Common myeloid progenitor, CD34-positive (primary cell): ENCODE measurements around the gene FPGS. TPM values are rescaled to one million over a fixed set of nuclear protein-coding genes. Genes with fewer than 3 reads are reported as not detected.
A peak's percentile ranks its signal among the peaks of the same experiment; 100 is the strongest.

ENCODE experiments used
- CTCF ChIA-PET: fragments of 350-600 bp; sonication (Branson Sonifier 250); formaldehyde crosslinking; loops from one replicate; lab custom pipeline; 2021; ENCODE audit warnings: antibody characterized with exemption; lab: Charles Lee
- POLR2A ChIA-PET: fragments of 350-600 bp; sonication (Branson Sonifier 250); formaldehyde crosslinking; loops from one replicate; lab custom pipeline; 2021; ENCODE audit warnings: antibody characterized with exemption; lab: Charles Lee
- DNase-seq, 3 donors: peaks; one replicate each; pipeline versions ENCODE4 v3.0.0 to v3.0.0-alpha.2; 2013
- H3K27ac ChIP-seq, 2 experiments: 1 replicate in 1 of 2; 2 replicates in 1 of 2; pipeline ENCODE4 v1.7.0; 2013; ENCODE audit warnings: inconsistent platforms in 2 of 2, low read length in 2 of 2, mild to moderate bottlenecking in 2 of 2, low read depth in 1 of 2, moderate library complexity in 1 of 2; ENCODE audit not compliant: severe bottlenecking in 2 of 2, insufficient read depth in 1 of 2, poor library complexity in 1 of 2
- H3K27me3 ChIP-seq, 5 experiments: replicated peaks in 2 of 5; 1 replicate in 3 of 5; 2 replicates in 2 of 5; pipeline versions ENCODE4 v1.6.1 to v1.7.0; 2013; ENCODE audit warnings: low read length in 4 of 5, mild to moderate bottlenecking in 2 of 5, moderate library complexity in 2 of 5, inconsistent platforms in 1 of 5; ENCODE audit not compliant: insufficient read depth in 5 of 5, control insufficient read depth in 4 of 5
- H3K36me3 ChIP-seq, 4 experiments: 1 replicate in 2 of 4; 2 replicates in 2 of 4; pipeline versions ENCODE4 v1.6.1 to v1.7.0; 2013; ENCODE audit warnings: low read length in 3 of 4, control low read depth in 1 of 4, mild to moderate bottlenecking in 1 of 4; ENCODE audit not compliant: control insufficient read depth in 4 of 4, insufficient read depth in 4 of 4
- H3K4me1 ChIP-seq, 4 experiments: 1 replicate in 3 of 4; 2 replicates in 1 of 4; pipeline versions ENCODE4 v1.6.1 to v1.7.1; 2013; ENCODE audit warnings: low read length in 3 of 4, mild to moderate bottlenecking in 3 of 4, control low read depth in 1 of 4, inconsistent platforms in 1 of 4, moderate library complexity in 1 of 4; ENCODE audit not compliant: control insufficient read depth in 4 of 4, insufficient read depth in 4 of 4; ENCODE audit errors: control extremely low read depth in 1 of 4
- H3K4me3 ChIP-seq, 7 experiments: 1 replicate in 4 of 7; 2 replicates in 3 of 7; pipeline versions ENCODE4 v1.5.1 to v1.7.0; 2013; ENCODE audit warnings: mild to moderate bottlenecking in 7 of 7, low read length in 6 of 7, moderate library complexity in 6 of 7, inconsistent platforms in 2 of 7, low read depth in 2 of 7, control low read depth in 1 of 7; ENCODE audit not compliant: insufficient read depth in 4 of 7, control insufficient read depth in 1 of 7; ENCODE audit errors: extremely low read depth in 1 of 7
- H3K9me3 ChIP-seq, 5 experiments: 1 replicate in 4 of 5; 2 replicates in 1 of 5; pipeline versions ENCODE4 v1.6.1 to v1.7.1; 2013; ENCODE audit warnings: low read length in 4 of 5, mild to moderate bottlenecking in 2 of 5, inconsistent platforms in 1 of 5, low read depth in 1 of 5, moderate library complexity in 1 of 5; ENCODE audit not compliant: control insufficient read depth in 4 of 5, insufficient read depth in 2 of 5; ENCODE audit errors: control extremely low read depth in 1 of 5
- WGBS: methylation state at CpG from one replicate; pipeline ENCODE4 v1.1.5; 2013; ENCODE audit not compliant: insufficient coverage; 5-methylcytosine and 5-hydroxymethylcytosine counted together
- polyA plus RNA-seq: library from polyadenylated mRNA; unstranded; fragments of 120-200 nt; gene quantifications from one replicate; pipeline ENCODE4 v1.2.1, GENCODE V29; 2013

The FPGS gene, protein sequence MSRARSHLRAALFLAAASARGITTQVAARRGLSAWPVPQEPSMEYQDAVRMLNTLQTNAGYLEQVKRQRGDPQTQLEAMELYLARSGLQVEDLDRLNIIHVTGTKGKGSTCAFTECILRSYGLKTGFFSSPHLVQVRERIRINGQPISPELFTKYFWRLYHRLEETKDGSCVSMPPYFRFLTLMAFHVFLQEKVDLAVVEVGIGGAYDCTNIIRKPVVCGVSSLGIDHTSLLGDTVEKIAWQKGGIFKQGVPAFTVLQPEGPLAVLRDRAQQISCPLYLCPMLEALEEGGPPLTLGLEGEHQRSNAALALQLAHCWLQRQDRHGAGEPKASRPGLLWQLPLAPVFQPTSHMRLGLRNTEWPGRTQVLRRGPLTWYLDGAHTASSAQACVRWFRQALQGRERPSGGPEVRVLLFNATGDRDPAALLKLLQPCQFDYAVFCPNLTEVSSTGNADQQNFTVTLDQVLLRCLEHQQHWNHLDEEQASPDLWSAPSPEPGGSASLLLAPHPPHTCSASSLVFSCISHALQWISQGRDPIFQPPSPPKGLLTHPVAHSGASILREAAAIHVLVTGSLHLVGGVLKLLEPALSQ
- polyA plus RNA-seq = 79.2 TPM

DNA sequence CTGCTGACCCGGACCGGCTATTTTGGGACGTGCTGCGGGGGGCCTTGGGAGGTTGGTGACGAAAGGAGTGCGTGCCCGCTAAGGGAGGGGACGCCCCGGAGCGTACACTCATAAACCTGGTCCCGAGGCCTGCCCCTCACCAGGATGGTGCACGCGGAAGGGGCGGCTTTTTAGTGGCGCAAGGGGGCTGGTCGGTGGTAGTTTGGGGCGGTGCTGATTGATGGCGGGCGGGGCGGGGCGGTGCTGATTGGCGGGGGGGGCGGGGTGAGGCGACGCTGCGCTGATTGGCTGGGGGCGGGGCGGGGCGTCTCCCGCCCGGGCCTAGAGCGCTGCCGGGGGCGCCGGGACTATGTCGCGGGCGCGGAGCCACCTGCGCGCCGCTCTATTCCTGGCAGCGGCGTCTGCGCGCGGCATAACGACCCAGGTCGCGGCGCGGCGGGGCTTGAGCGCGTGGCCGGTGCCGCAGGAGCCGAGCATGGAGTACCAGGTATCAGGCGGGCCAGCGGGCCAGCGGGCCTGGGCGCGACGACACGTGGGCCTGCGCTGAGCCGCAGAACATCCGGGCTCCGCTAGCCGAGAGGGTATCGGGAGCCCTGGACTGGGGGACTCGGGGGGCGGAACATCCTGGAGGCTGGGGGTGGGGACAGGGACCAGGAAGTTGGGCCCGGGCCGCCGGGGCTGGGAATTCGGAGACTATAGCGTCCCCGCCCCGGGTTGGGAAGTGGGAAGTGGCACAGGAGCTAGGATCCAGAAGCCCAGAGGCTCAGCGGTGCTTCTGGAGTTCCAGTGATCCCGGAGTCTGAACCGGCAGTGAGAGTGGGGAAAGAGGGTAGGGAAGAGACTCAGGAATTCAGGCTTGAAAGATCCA is at the start of gene FPGS:
Gene FPGS (plus strand): TSS at position 307 of the 868 bp plus-strand sequence. CDS start 43 bp downstream, at position 350.
- peak; percentile 85 to 91 (median 90) for DNase-seq
- 0% methylated on average over 61 of the region's 83 CpGs for WGBS
- CTCF ChIA-PET = interaction anchor here (0.9 to 2.2 kb wide), 5 partner anchors 13 to 67 kb away, joined by 3 to 6 read pairs (median 3); no protein-coding TSS in a partner anchor
- Histone ChIP-seq H3K36me3 (peaks cover 8 to 26% (median 22%) of the 10 kb centered on the region in 4 experiments), H3K4me1 (peaks cover 16 to 65% (median 54%) of the 10 kb centered on the region in 4 experiments), H3K4me3 (peak within 1 kb of the TSS; percentile 58 to 99 (median 89)), H3K27me3 (no peaks in the 10 kb centered on the region), H3K27ac (peak within 1 kb of the TSS; percentile 94 to 96), H3K9me3 (no peaks in the 10 kb centered on the region)
- POLR2A ChIA-PET = interaction anchor here (0.6 kb wide), 1 partner anchor 79 kb away, joined by 3 read pairs; no protein-coding TSS in a partner anchor

DNA sequence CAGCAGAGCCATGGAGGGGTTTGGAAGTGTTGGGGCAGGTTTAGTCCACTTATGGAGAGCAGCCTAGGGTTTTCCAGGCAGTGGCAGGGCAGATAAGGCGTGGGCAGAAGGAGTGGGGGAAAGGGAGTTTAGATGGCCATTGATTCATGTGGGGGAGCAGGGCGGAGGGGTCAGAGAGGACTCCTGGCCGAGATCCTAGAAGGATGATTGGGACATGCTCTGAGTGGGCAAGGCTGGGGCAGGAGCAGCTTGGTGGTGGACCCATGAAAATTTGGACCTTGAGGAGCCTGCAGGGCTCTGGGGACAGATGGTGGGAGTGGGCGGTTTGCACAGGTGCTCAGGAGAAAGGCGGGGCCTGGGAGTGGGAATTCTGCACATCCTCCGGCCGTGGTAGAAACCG is 49.5 kb upstream of the FPGS start:
- H3K4me3 ChIP-seq = no peak overlapping the region
- no peaks in the 10 kb centered on the region for H3K27me3 ChIP-seq
- H3K4me1 ChIP-seq = no peaks in the 10 kb centered on the region
- POLR2A ChIA-PET = interaction anchor here (0.8 kb wide), 1 partner anchor 32 kb away, joined by 3 read pairs; the partner anchor contains the start of gene CDK9
- H3K27ac ChIP-seq = no peak overlapping the region
- 95% methylated on average over 8 of the region's 8 CpGs for WGBS
- no peak for DNase-seq
- CTCF ChIA-PET = no interaction called here
- H3K9me3 ChIP-seq = no peaks in the 10 kb centered on the region
- H3K36me3 ChIP-seq = peaks cover 21 to 71% (median 53%) of the 10 kb centered on the region in 4 experiments

DNA sequence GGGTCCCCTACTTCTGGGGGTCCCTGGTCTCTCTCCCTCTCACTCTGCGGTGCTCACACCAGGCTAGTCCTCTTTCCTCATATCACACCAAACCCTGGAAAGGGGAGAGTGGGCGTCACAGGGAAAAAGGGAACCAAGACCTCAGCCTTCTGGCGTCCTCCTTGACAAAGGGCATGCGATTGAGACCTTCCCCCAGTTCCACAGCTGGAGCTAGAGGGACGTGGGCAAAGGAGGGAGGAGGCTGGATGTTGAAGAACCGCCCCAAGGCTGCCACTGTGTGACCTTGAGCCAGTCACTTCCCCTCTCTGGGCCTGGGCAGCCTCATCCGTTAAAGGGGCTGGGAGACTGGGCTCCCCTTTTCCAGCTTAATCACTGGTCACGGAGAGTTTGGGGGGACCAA is 49.1 kb upstream of the FPGS start:
- H3K27ac ChIP-seq = no peak overlapping the region
- H3K4me1 ChIP-seq = no peaks in the 10 kb centered on the region
- no peak overlapping the region for H3K4me3 ChIP-seq
- H3K36me3 ChIP-seq = peaks cover 19 to 70% (median 53%) of the 10 kb centered on the region in 4 experiments
- ChIA-PET POLR2A (no interaction called here), CTCF (interaction anchor here (0.8 to 3.1 kb wide), 3 partner anchors 8 to 16 kb away, joined by 3 to 12 read pairs (median 4); no protein-coding TSS in a partner anchor)
- no peaks in the 10 kb centered on the region for H3K27me3 ChIP-seq
- 89% methylated on average over 3 of the region's 8 CpGs for WGBS
- H3K9me3 ChIP-seq = no peaks in the 10 kb centered on the region
- no peak for DNase-seq

DNA sequence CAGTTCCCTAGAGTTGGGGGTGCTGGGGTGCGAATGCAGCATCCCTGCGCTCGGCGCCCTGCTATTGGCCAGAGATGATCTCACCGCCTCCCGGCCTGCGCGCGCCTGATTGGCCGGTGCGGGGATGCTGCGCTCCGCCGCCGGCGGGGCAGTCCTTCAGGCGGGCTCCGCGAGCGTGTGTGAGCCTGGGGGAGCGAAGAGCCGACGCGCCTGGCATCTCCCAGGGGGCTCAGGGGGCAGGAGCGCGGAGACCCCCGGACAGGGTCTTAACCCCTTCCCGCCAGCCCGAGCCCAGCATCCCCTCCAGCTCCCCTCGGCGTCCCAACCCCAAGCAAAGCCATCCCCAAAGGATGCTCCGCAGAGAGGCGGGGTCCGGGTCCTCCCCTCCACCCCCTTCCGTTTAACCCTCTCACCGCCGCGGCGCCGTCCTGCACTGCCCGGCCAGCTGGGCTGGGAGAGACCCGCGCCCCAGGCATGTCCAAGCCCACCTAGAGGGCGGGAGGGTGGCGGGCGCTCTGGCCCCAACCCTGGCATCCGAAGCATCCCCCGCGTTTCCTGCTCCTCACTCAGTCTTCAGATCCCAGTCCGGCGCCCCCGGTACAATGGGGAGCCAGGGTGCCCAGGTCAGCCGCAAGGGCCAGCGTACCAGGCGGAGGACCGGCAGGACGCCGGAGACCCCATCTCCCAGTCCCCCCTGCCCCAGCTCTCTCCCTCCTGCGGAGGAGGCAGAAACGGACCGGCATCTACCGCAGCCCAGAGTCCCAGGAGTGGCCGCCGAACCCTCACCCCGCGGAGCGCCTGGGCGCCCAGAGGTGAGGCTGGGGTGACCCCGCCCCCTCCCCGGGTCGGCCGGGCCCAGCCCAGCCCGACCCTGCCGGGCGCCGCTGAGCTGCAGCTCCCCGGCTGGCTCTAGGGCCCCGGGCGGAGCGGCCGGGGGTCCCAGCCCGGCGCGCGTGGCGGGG is 48.3 kb upstream of the FPGS start:
- POLR2A ChIA-PET = no interaction called here

DNA sequence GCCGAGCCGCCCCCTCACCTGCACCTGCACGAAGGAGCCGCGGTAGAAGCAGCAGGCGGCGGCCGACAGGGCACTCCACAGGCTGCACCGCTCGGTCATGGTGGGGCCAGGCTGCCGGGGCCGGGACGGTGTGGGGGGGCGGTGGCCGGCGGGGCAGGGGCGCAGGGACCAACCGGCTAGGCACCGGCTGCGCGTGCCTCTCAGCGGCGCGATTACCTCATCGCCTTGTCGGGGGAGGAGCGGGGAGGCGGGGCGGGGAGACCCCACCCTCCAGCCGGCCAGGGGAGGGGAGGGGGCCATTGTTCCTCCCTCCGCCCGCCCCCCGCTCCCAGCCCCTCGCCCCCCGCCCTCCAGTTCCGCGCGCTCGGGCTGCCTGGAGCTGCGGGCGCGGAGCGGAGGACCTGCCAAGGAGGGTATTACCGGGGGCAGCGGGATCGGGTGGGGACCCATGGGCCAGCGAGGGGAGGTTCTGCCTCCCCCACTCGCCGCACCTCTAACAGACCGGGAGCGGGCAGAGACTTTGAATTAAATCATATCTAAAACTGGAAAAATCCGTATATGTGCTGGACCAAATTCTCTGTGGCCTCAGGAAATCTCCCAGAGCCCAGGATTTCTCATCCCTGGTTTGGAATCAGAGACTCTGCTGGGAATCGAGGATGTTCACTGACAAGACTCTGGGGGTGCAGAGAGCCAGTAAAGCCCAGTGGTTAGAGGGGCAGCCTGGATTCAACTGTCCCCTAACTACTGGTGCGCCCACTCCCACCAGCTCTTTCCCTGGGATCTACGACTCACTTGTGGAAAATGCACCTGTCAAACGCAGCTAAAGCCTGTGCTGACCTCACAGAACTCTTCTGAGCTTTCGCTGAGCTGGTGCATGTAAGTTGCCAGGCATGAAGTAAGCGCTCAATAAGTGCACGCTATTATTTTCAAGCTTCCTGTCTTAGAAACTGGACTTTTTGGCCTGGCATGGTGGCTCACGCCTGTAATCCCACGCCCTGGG is 47.3 kb upstream of the FPGS start:
- DNase-seq = no peak
- no peak overlapping the region for H3K27ac ChIP-seq
- H3K4me3 ChIP-seq = no peak overlapping the region
- ChIA-PET CTCF (interaction anchor here (0.8 to 3.1 kb wide), 3 partner anchors 9 to 16 kb away, joined by 3 to 12 read pairs (median 4); no protein-coding TSS in a partner anchor), POLR2A (no interaction called here)
- H3K27me3 ChIP-seq = no peaks in the 10 kb centered on the region
- no peaks in the 10 kb centered on the region for H3K4me1 ChIP-seq
- H3K36me3 ChIP-seq = peaks cover 9 to 65% (median 46%) of the 10 kb centered on the region in 4 experiments
- WGBS = 97% methylated on average over 50 of the region's 61 CpGs
- no peaks in the 10 kb centered on the region for H3K9me3 ChIP-seq

More for the DNA sequence above, 48.3 kb upstream of the FPGS start:
- Histone ChIP-seq H3K27me3 (no peaks in the 10 kb centered on the region), H3K4me1 (no peaks in the 10 kb centered on the region), H3K27ac (no peak overlapping the region), H3K9me3 (no peaks in the 10 kb centered on the region), H3K36me3 (peaks cover 14 to 69% (median 49%) of the 10 kb centered on the region in 4 experiments), H3K4me3 (no peak overlapping the region)
- WGBS = 94% methylated on average over 57 of the region's 86 CpGs
- CTCF ChIA-PET = interaction anchor here (0.8 to 3.1 kb wide), 3 partner anchors 9 to 15 kb away, joined by 3 to 12 read pairs (median 4); no protein-coding TSS in a partner anchor
- no peak for DNase-seq
